Islet precursor cell (in vitro differentiated cells): ENCODE results near the gene PRDM13.
"Not testable (repeated sequence)": the region's sequence is repeated elsewhere in the genome, so short reads cannot be mapped to it uniquely, and the experiment has no call there.

Source experiments
- DNase-seq: peaks from one replicate; pipeline ENCODE4 v3.0.0-alpha.2; 2018

The PRDM13 gene

GRCh38 chr6:99604166-99605073 lies 2.2 kb upstream of the PRDM13 start:
- peak; percentile 71 for DNase-seq

- DNase-seq = no peak
These were observed 1.4 kb upstream of the PRDM13 start for GRCh38 chr6:99605074-99605734.

GRCh38 chr6:99605911-99606655 lies 550 bp upstream of the PRDM13 start:
- no peak for DNase-seq

- DNase-seq = no peak
These were observed 893 bp downstream of the PRDM13 start for GRCh38 chr6:99607416-99608036.

- DNase-seq = no peak
These were observed 1.6 kb downstream of the PRDM13 start for GRCh38 chr6:99608059-99608885.

- no peak for DNase-seq
These were observed 2.4 kb downstream of the PRDM13 start for GRCh38 chr6:99608886-99609482.

- DNase-seq = no peak
These were observed 3.4 kb downstream of the PRDM13 start for GRCh38 chr6:99609905-99610489.

GRCh38 chr6:99611148-99611547 lies 4.5 kb downstream of the PRDM13 start:
- DNase-seq = no peak

- no peak for DNase-seq
These were observed 6.1 kb downstream of the PRDM13 start for GRCh38 chr6:99612551-99613408.

- DNase-seq = peak; percentile 83
These were observed 6.7 kb downstream of the PRDM13 start for GRCh38 chr6:99613409-99613704.

- peak; percentile 64 for DNase-seq
These were observed 7.2 kb downstream of the PRDM13 start for GRCh38 chr6:99613705-99614429.

- peak; percentile 77 for DNase-seq
These were observed 8.0 kb downstream of the PRDM13 start for GRCh38 chr6:99614430-99615186.

GRCh38 chr6:99617131-99617530 lies 10.5 kb downstream of the PRDM13 start:
- no peak for DNase-seq

GRCh38 chr6:99618649-99619408 lies 12.2 kb downstream of the PRDM13 start:
- DNase-seq = peak; percentile 72

- no peak for DNase-seq
These were observed 12.8 kb downstream of the PRDM13 start for GRCh38 chr6:99619409-99619762.

- DNase-seq = not testable (repeated sequence)
These were observed 15.4 kb downstream of the PRDM13 start for GRCh38 chr6:99622044-99622443.

GRCh38 chr6:99629293-99629692 lies 22.7 kb downstream of the PRDM13 start:
- no peak for DNase-seq

GRCh38 chr6:99637629-99638028 lies 31.0 kb downstream of the PRDM13 start:
- DNase-seq = no peak
